ENCODE measurements around the gene USP5. TPM values are rescaled to one million over a fixed set of nuclear protein-coding genes. Genes with fewer than 3 reads are reported as not detected.
"Not testable (repeated sequence)": the region's sequence is repeated elsewhere in the genome, so short reads cannot be mapped to it uniquely, and the experiment has no call there.

The USP5 gene
- total and polyA plus RNA-seq, 2 experiments from 2014 or later: 145 to 156 TPM

- Histone ChIP-seq H3K36me3 (no peaks in the 10 kb centered on the region), H3K27ac (peak overlapping the region; percentile 54), H3K4me3 (peak overlapping the region; percentile 32), H3K27me3 (no peaks in the 10 kb centered on the region), H3K4me1 (ENCODE audit: low read depth) (no peaks in the 10 kb centered on the region), H3K9me3 (ENCODE audit: low read depth) (no peaks in the 10 kb centered on the region)
- peak; percentile 81 for TF ChIP-seq CTCF (IDR thresholded peaks at IDR 0.05; ENCODE audit: low read depth, low read length)
- DNase-seq (ENCODE audit: low read depth in 1 of 2, low spot score in 1 of 2): peak; percentile 98 to 99
Measured at GRCh38 chr12:6890789-6891645, 39.1 kb downstream of the USP5 start.

- no peaks in the 10 kb centered on the region for H3K36me3 ChIP-seq
- H3K9me3 ChIP-seq (ENCODE audit: low read depth): no peaks in the 10 kb centered on the region
- peak overlapping the region; percentile 25 for H3K4me3 ChIP-seq
- H3K27ac ChIP-seq: peak overlapping the region; percentile 54
- no peak for DNase-seq (ENCODE audit: low read depth in 1 of 2, low spot score in 1 of 2)
- no peaks in the 10 kb centered on the region for H3K4me1 ChIP-seq (ENCODE audit: low read depth)
- H3K27me3 ChIP-seq: no peaks in the 10 kb centered on the region
- TF ChIP-seq CTCF (IDR thresholded peaks at IDR 0.05; ENCODE audit: low read depth, low read length): no peak
Measured at GRCh38 chr12:6891646-6892001, 39.7 kb downstream of the USP5 start.

- DNase-seq (ENCODE audit: low read depth in 1 of 2, low spot score in 1 of 2); H3K4me3 ChIP-seq; H3K27ac ChIP-seq; H3K36me3 ChIP-seq; H3K9me3 ChIP-seq (ENCODE audit: low read depth); H3K27me3 ChIP-seq; H3K4me1 ChIP-seq (ENCODE audit: low read depth): not testable (repeated sequence)
Measured at GRCh38 chr12:6892683-6893082, 40.7 kb downstream of the USP5 start.

- H3K4me1 ChIP-seq (ENCODE audit: low read depth): no peaks in the 10 kb centered on the region
- H3K27me3 ChIP-seq: no peaks in the 10 kb centered on the region
- no peaks in the 10 kb centered on the region for H3K9me3 ChIP-seq (ENCODE audit: low read depth)
- TF ChIP-seq CTCF (IDR thresholded peaks at IDR 0.05; ENCODE audit: low read depth, low read length): no peak
- DNase-seq (ENCODE audit: low read depth in 1 of 2, low spot score in 1 of 2): no peak
- H3K36me3 ChIP-seq: no peaks in the 10 kb centered on the region
- H3K4me3 ChIP-seq: no peak overlapping the region
- no peak overlapping the region for H3K27ac ChIP-seq
Measured at GRCh38 chr12:6894321-6894720, 42.4 kb downstream of the USP5 start.

GRCh38 chr12:6896846-6897435 is 45.0 kb downstream of the USP5 start:
- TF ChIP-seq CTCF (IDR thresholded peaks at IDR 0.05; ENCODE audit: low read depth, low read length): no peak
- Histone ChIP-seq H3K4me1 (ENCODE audit: low read depth) (no peaks in the 10 kb centered on the region), H3K36me3 (no peaks in the 10 kb centered on the region), H3K27me3 (no peaks in the 10 kb centered on the region), H3K9me3 (ENCODE audit: low read depth) (no peaks in the 10 kb centered on the region), H3K27ac (no peak overlapping the region), H3K4me3 (no peak overlapping the region)
- DNase-seq (ENCODE audit: low read depth in 1 of 2, low spot score in 1 of 2): no peak

GRCh38 chr12:6899427-6899826 is 47.5 kb downstream of the USP5 start:
- peak in 1 of 2 donors; percentile 14 for DNase-seq (ENCODE audit: low read depth in 1 of 2, low spot score in 1 of 2)
- H3K4me1 ChIP-seq (ENCODE audit: low read depth): no peaks in the 10 kb centered on the region
- no peak overlapping the region for H3K4me3 ChIP-seq
- H3K27ac ChIP-seq: no peak overlapping the region
- H3K36me3 ChIP-seq: no peaks in the 10 kb centered on the region
- H3K27me3 ChIP-seq: no peaks in the 10 kb centered on the region
- H3K9me3 ChIP-seq (ENCODE audit: low read depth): no peaks in the 10 kb centered on the region
- TF ChIP-seq CTCF (IDR thresholded peaks at IDR 0.05; ENCODE audit: low read depth, low read length): no peak
